ENCODE results near the gene CHEK2.

GRCh38 chr22:28670161-28670560 is 71.5 kb downstream of the CHEK2 start:
- TF ChIP-seq POLR2A (IDR thresholded peaks at IDR 0.05) (no peak), CTCF (IDR thresholded peaks at IDR 0.05) (no peak), POLR2AphosphoS5 (IDR thresholded peaks at IDR 0.05; ENCODE audit: insufficient read depth in 1 of 2, low read depth in 1 of 2) (no peak)

Measured in vagina (tissue), 2 donors.